HepG2 (cell line): ENCODE data around the gene LRRC45. TPM values are rescaled to one million over a fixed set of nuclear protein-coding genes. Genes with fewer than 3 reads are reported as not detected.

ENCODE experiments used
- ATAC-seq: fragments of 200-7000 bp; cut with Tn5 transposase; 3 replicates; pipeline ENCODE4 v1.9.1; 2020; ENCODE audit warnings: mild to moderate bottlenecking, moderate library complexity
- BruUV-seq: library from RNA; stranded (reverse); fragments of 400-500 nt; replicated peaks from 2 replicates; lab custom pipeline; 2021; lab: Mats Ljungman, UMichigan
- CTCF ChIA-PET: fragments of 300-600 bp; formaldehyde crosslinking; extraction: SDS; loops from one replicate; lab custom pipeline; 2021; ENCODE audit warnings: low total read pairs, inconsistent platforms, low intra/inter-chr PET ratio; lab: Yijun Ruan, JAX
- POLR2A ChIA-PET: fragments of 350-600 bp; sonication (Branson Sonifier 250); formaldehyde crosslinking; loops from one replicate; lab custom pipeline; 2020; ENCODE audit warnings: antibody characterized with exemption, inconsistent platforms; lab: Yijun Ruan, JAX
- DNase-seq: peaks from one replicate; pipeline ENCODE4 v3.0.0-alpha.2; 2015; ENCODE audit warnings: low spot score
- FAIRE-seq: peaks from 3 replicates; lab custom pipeline; 2011; peaks lifted over from hg19 to GRCh38; lab: Jason Lieb, UNC
- H2AFZ ChIP-seq: one replicate; pipeline ENCODE4 v1.6.1; 2011; ENCODE audit warnings: low read length, inconsistent platforms
- H3K27ac ChIP-seq: fragments of 300-600 bp; 3 replicates; pipeline ENCODE4 v1.8.0; 2011; ENCODE audit warnings: mixed run types, mild to moderate bottlenecking, mixed read lengths, low read length, inconsistent platforms; ENCODE audit not compliant: insufficient read depth; ENCODE audit errors: extremely low read length
- H3K27me3 ChIP-seq, 2 experiments: fragments of 200-600 bp in 1 of 2; 2 replicates in 1 of 2; 3 replicates in 1 of 2; pipeline versions ENCODE4 v1.6.0 to v1.8.0; 2011; ENCODE audit warnings: low read length in 2 of 2, mild to moderate bottlenecking in 2 of 2, moderate library complexity in 2 of 2, inconsistent platforms in 1 of 2; ENCODE audit not compliant: insufficient read depth in 2 of 2, control insufficient read depth in 1 of 2
- H3K36me3 ChIP-seq, 2 experiments: fragments of 200-600 bp in 1 of 2; replicated peaks in 1 of 2; 2 replicates in 1 of 2; 3 replicates in 1 of 2; pipeline versions ENCODE4 v1.5.1 to v1.8.0; 2011; ENCODE audit warnings: low read length in 2 of 2, inconsistent platforms in 1 of 2; ENCODE audit not compliant: insufficient read depth in 2 of 2, control insufficient read depth in 1 of 2
- H3K4me1 ChIP-seq: 2 replicates; pipeline ENCODE4 v1.5.1; 2012; ENCODE audit warnings: low read length, inconsistent platforms; ENCODE audit not compliant: insufficient read depth
- H3K4me2 ChIP-seq: 2 replicates; pipeline ENCODE4 v1.6.0; 2011; ENCODE audit warnings: low read depth, low read length, inconsistent platforms
- H3K4me3 ChIP-seq, 3 experiments: fragments of 200-600 bp in 1 of 3; sonication (generic), shearing (Covaris generic) in 1 of 3; replicated peaks in 1 of 3; 2 replicates each; pipeline ENCODE4 v1.5.1; 2011 to 2016; ENCODE audit warnings: low read length in 3 of 3, inconsistent platforms in 2 of 3, low read depth in 2 of 3, mild to moderate bottlenecking in 2 of 3, control low read depth in 1 of 3, mixed read lengths in 1 of 3; ENCODE audit not compliant: insufficient read depth in 1 of 3
- H3K79me2 ChIP-seq: one replicate; pipeline ENCODE4 v1.6.1; 2011; ENCODE audit warnings: low read length, inconsistent platforms; ENCODE audit not compliant: insufficient read depth
- H3K9ac ChIP-seq: 2 replicates; pipeline ENCODE4 v1.6.0; 2011; ENCODE audit warnings: mild to moderate bottlenecking, low read depth, low read length, inconsistent platforms; ENCODE audit not compliant: insufficient read depth
- H3K9me3 ChIP-seq: 2 replicates; pipeline ENCODE4 v1.5.1; 2012; ENCODE audit warnings: mild to moderate bottlenecking, low read length
- H4K20me1 ChIP-seq: 2 replicates; pipeline ENCODE4 v1.6.0; 2011; ENCODE audit warnings: inconsistent platforms, mild to moderate bottlenecking, low read length, moderate library complexity; ENCODE audit not compliant: insufficient read depth
- AGO1 ChIP-seq: fragments of 200-400 bp; formaldehyde crosslinking; IDR thresholded peaks from 2 replicates; pipeline ENCODE4 v1.6.1; 2017; ENCODE audit warnings: mild to moderate bottlenecking, low read depth, low read length, moderate library complexity; ENCODE audit not compliant: poor library complexity, severe bottlenecking
- AKAP8 ChIP-seq: sonication (generic); formaldehyde crosslinking; IDR thresholded peaks from 2 replicates; pipeline ENCODE4 v1.5.1; 2020; ENCODE audit warnings: mild to moderate bottlenecking, missing genetic modification reagents
- ATF6 ChIP-seq: sonication (generic); formaldehyde crosslinking; conservative IDR thresholded peaks from 2 replicates; pipeline ENCODE4 v1.4.0; 2020; ENCODE audit warnings: missing genetic modification reagents
- BHLHE40 ChIP-seq: IDR thresholded peaks from 2 replicates; pipeline ENCODE4 v1.6.1; 2011; ENCODE audit warnings: low read length, improper control_type of control experiment
- BORCS8-MEF2B ChIP-seq: sonication (generic); formaldehyde crosslinking; IDR thresholded peaks from 2 replicates; pipeline ENCODE4 v1.8.0; 2022; ENCODE audit warnings: mild to moderate bottlenecking, missing genetic modification reagents
- FOXP4 ChIP-seq: sonication (generic); formaldehyde crosslinking; IDR thresholded peaks from 2 replicates; pipeline ENCODE4 v1.4.0; 2020; ENCODE audit warnings: missing genetic modification reagents
- HNRNPL ChIP-seq: fragments of 200-400 bp; formaldehyde crosslinking; IDR thresholded peaks from 2 replicates; pipeline ENCODE4 v1.6.1; 2017; ENCODE audit warnings: mild to moderate bottlenecking, low read depth, low read length
- POLR2G ChIP-seq: fragments of 200-400 bp; formaldehyde crosslinking; IDR thresholded peaks from 2 replicates; pipeline ENCODE4 v1.6.1; 2018; ENCODE audit warnings: mild to moderate bottlenecking, low read depth, low read length, moderate library complexity
- PTBP1 ChIP-seq: fragments of 200-400 bp; formaldehyde crosslinking; IDR thresholded peaks from 2 replicates; pipeline ENCODE4 v1.6.1; 2018; ENCODE audit warnings: low read length, low read depth; ENCODE audit not compliant: poor library complexity, severe bottlenecking
- SCMH1 ChIP-seq: sonication (generic); formaldehyde crosslinking; IDR thresholded peaks from 2 replicates; pipeline ENCODE4 v1.9.0; 2021; ENCODE audit warnings: missing genetic modification reagents, mild to moderate bottlenecking, borderline replicate concordance
- SNRNP70 ChIP-seq: fragments of 200-400 bp; formaldehyde crosslinking; IDR thresholded peaks from 2 replicates; pipeline ENCODE4 v1.6.1; 2017; ENCODE audit warnings: mild to moderate bottlenecking, low read depth, low read length, moderate library complexity
- SRSF1 ChIP-seq: fragments of 200-400 bp; formaldehyde crosslinking; optimal IDR thresholded peaks from 2 replicates; pipeline ENCODE3; 2017; ENCODE audit warnings: mild to moderate bottlenecking, low read depth, low read length, moderate library complexity
- TARDBP ChIP-seq: sonication (generic); formaldehyde crosslinking; IDR thresholded peaks from 2 replicates; pipeline ENCODE4 v1.8.0; 2022; ENCODE audit warnings: mild to moderate bottlenecking, missing genetic modification reagents
- TGIF2 ChIP-seq: IDR thresholded peaks from 2 replicates; pipeline ENCODE4 v1.6.1; 2016; ENCODE audit warnings: control low read depth, missing compliant biosample characterization
- ZBTB1 ChIP-seq: sonication (generic); formaldehyde crosslinking; IDR thresholded peaks from 2 replicates; pipeline ENCODE4 v1.4.0; 2020; ENCODE audit warnings: missing genetic modification reagents, borderline replicate concordance
- ZBTB7B ChIP-seq: sonication (generic); formaldehyde crosslinking; IDR thresholded peaks from 2 replicates; pipeline ENCODE4 v1.4.0; 2020; ENCODE audit warnings: missing genetic modification reagents
- ZFP91 ChIP-seq: sonication (generic); formaldehyde crosslinking; IDR thresholded peaks from 2 replicates; pipeline ENCODE4 v1.9.0; 2022; ENCODE audit warnings: missing genetic modification reagents, mild to moderate bottlenecking, borderline replicate concordance
- ZMYM4 ChIP-seq: sonication (generic); formaldehyde crosslinking; IDR thresholded peaks from 2 replicates; pipeline ENCODE4 v1.8.1; 2023; ENCODE audit warnings: mild to moderate bottlenecking, missing genetic modification reagents
- ZNF34 ChIP-seq: sonication (generic); formaldehyde crosslinking; IDR thresholded peaks from 2 replicates; pipeline ENCODE4 v1.4.0; 2020; ENCODE audit warnings: mild to moderate bottlenecking, missing genetic modification reagents, borderline replicate concordance
- ZNF558 ChIP-seq: sonication (generic); formaldehyde crosslinking; IDR thresholded peaks from 2 replicates; pipeline ENCODE4 v1.9.0; 2022; ENCODE audit warnings: mild to moderate bottlenecking, missing genetic modification reagents, borderline replicate concordance
- WGBS: methylation state at CpG from one replicate; pipeline ENCODE4 v1.1.6; 2017; ENCODE audit warnings: low lambda C conversion rate; 5-methylcytosine and 5-hydroxymethylcytosine counted together
- in situ Hi-C: cut with HindIII; loops from 2 replicates; pipeline ENCODE4 v1.10.0; 2017; ENCODE audit warnings: low pct_unique_long_range_greater_than_20kb; ENCODE audit not compliant: extremely low pct_ligation_motif_present
- intact Hi-C: fragments of 100-400 bp; cut with micrococcal nuclease; formaldehyde crosslinking; loops from one replicate; pipeline ENCODE4 v1.10.0; 2022; ENCODE audit not compliant: unreplicated experiment
- polyA plus RNA-seq, 8 experiments: library from polyadenylated mRNA; depleted of rRNA in 3 of 8; stranded (reverse) in 7 of 8; unstranded in 1 of 8; fragments of >200 nt; fragmentation: Illumina TruSeq in 4 of 8; extraction: Trizol in 4 of 8; gene quantifications; 2 replicates each; pipeline versions ENCODE4 v1.2.1 to v1.2.3, GENCODE V29; 2011 to 2016; ENCODE audit warnings: low read depth in 4 of 8, missing spikeins in 1 of 8, mixed read lengths in 1 of 8; ENCODE audit not compliant: insufficient read depth in 1 of 8
- total RNA-seq, 5 experiments: library from RNA; depleted of rRNA; stranded (reverse); fragments of >200 nt; fragmentation: Illumina TruSeq; extraction: Trizol; gene quantifications; 2 replicates each; pipeline ENCODE4 v1.2.3, GENCODE V29; 2016; ENCODE audit warnings: low read depth in 1 of 5

The LRRC45 gene
- total and polyA plus RNA-seq, 2 of the 13 experiments (the other 11 are each of a cell fraction or from before 2014, with no cell fraction given), result 11.6 to 48.1 TPM

GRCh38 chr17:82008941-82009405 is 14.1 kb upstream of the LRRC45 start:
- ChIA-PET CTCF (no interaction called here), POLR2A (interaction anchor here (1.5 to 1.9 kb wide), 4 partner anchors 8 to 17 kb away, joined by 7 to 9 read pairs (median 8); no protein-coding TSS in a partner anchor)
- no TSS peak for BruUV-seq
- Histone ChIP-seq H3K36me3 (peaks cover 44 to 62% of the 10 kb centered on the region in 2 experiments), H2AFZ (no peak overlapping the region), H3K4me1 (peaks cover 72% of the 10 kb centered on the region), H3K9me3 (no peaks in the 10 kb centered on the region), H3K27me3 (no peaks in the 10 kb centered on the region), H3K27ac (no peak overlapping the region), H3K9ac (no peak overlapping the region), H3K4me2 (no peak overlapping the region), H4K20me1 (no peaks in the 10 kb centered on the region), H3K79me2 (peaks cover 25% of the 10 kb centered on the region), H3K4me3 (no peak overlapping the region)
- no peak for ATAC-seq
- intact Hi-C loops (no loop called here), in situ Hi-C loops (no loop called here)
- no peak for FAIRE-seq
- DNase-seq, result no peak
- WGBS, result 97% methylated on average over 20 of the region's 28 CpGs
- TF ChIP-seq HNRNPL (peak; percentile 96), BHLHE40 (no peak), PTBP1 (peak; percentile 36), ATF6 (CRISPR knock-in tag) (no peak), ZFP91 (CRISPR knock-in tag) (0 out of 2 replicates have a peak, but pooled peaks have one; percentile 12), SRSF1 (peak; percentile 57), AKAP8 (CRISPR knock-in tag) (peak; percentile 97; the same call in 1 of the 2 replicates), ZBTB7B (no peak), BORCS8-MEF2B (CRISPR knock-in tag) (0 out of 2 replicates have a peak, but pooled peaks have one; percentile 39), ZMYM4 (no peak), FOXP4 (CRISPR knock-in tag) (no peak), ZNF558 (CRISPR knock-in tag) (no peak), SNRNP70 (0 out of 2 replicates have a peak, but pooled peaks have one; percentile 15), ZNF34 (CRISPR knock-in tag) (no peak), ZBTB1 (no peak), TARDBP (CRISPR knock-in tag) (peak; percentile 38; the same call in 1 of the 2 replicates), SCMH1 (CRISPR knock-in tag) (no peak), TGIF2 (CRISPR knock-in tag) (no peak), AGO1 (peak; percentile 76), POLR2G (0 out of 2 replicates have a peak, but pooled peaks have one; percentile 0)
